K562 (cell line): ENCODE measurements around the gene TMEM121. TPM values are rescaled to one million over a fixed set of nuclear protein-coding genes. Genes with fewer than 3 reads are reported as not detected.

ENCODE experiments used
- FUS ChIP-seq: fragments of 200-400 bp; formaldehyde crosslinking; optimal IDR thresholded peaks from 2 replicates; pipeline ENCODE3; 2017; ENCODE audit warnings: low read depth, low read length
- HEY1 ChIP-seq: fragments of 250-450 bp; sonication (Bioruptor Pico); IDR thresholded peaks from 2 replicates; pipeline ENCODE4 v1.5.0; 2020; ENCODE audit warnings: mild to moderate bottlenecking, moderate library complexity, borderline replicate concordance
- NFIC ChIP-seq: fragments of 450-650 bp; IDR thresholded peaks from 2 replicates; pipeline ENCODE4 v1.6.1; 2017; ENCODE audit warnings: mild to moderate bottlenecking, inconsistent platforms
- NFRKB ChIP-seq: fragments of 450-650 bp; IDR thresholded peaks from 2 replicates; pipeline ENCODE4 v1.6.1; 2016; ENCODE audit warnings: low read depth
- RAD21 ChIP-seq, 2 experiments: fragments of 250-450 bp in 1 of 2; fragments of 450-650 bp in 1 of 2; sonication (Bioruptor Pico) in 1 of 2; formaldehyde crosslinking in 1 of 2; IDR thresholded peaks in 1 of 2; conservative IDR thresholded peaks in 1 of 2; 2 replicates each; pipeline versions ENCODE4 v1.4.0 to v1.8.0; 2020 to 2022; ENCODE audit warnings: mild to moderate bottlenecking in 2 of 2, moderate library complexity in 1 of 2
- YY1 ChIP-seq, 3 experiments: IDR thresholded peaks; 2 replicates each; pipeline ENCODE4 v1.6.1; 2011; ENCODE audit warnings: low read length in 2 of 3, mild to moderate bottlenecking in 2 of 3, moderate library complexity in 2 of 3, borderline replicate concordance in 1 of 3, control low read depth in 1 of 3, low read depth in 1 of 3; ENCODE audit not compliant: insufficient read depth in 3 of 3, insufficient replicate concordance in 2 of 3, control insufficient read depth in 1 of 3, insufficient read length in 1 of 3; ENCODE audit errors: extremely low read depth in 1 of 3
- ZMIZ1 ChIP-seq, 2 experiments: fragments of 150-350 bp in 1 of 2; IDR thresholded peaks; 2 replicates each; pipeline ENCODE4 v1.6.1; 2012 to 2016; ENCODE audit warnings: low read depth in 2 of 2, low read length in 2 of 2, mild to moderate bottlenecking in 1 of 2, moderate library complexity in 1 of 2
- ZNF609 ChIP-seq: sonication (generic); formaldehyde crosslinking; IDR thresholded peaks from 2 replicates; pipeline ENCODE4 v1.8.1; 2023; ENCODE audit warnings: missing genetic modification reagents, mild to moderate bottlenecking, borderline replicate concordance
- polyA plus RNA-seq, 8 experiments: library from polyadenylated mRNA; depleted of rRNA in 4 of 8; stranded (reverse) in 5 of 8; unstranded in 3 of 8; fragments of >200 nt; fragmentation: Nextera tagmentation in 2 of 8; fragmentation: Illumina TruSeq in 1 of 8; extraction: Ambion mirVana in 2 of 8; extraction: Trizol in 1 of 8; gene quantifications; 2 replicates each; pipeline versions ENCODE4 v1.2.1 to v1.2.3, GENCODE V29; 2011 to 2014; ENCODE audit warnings: inconsistent platforms in 1 of 8, missing spikeins in 1 of 8
- total RNA-seq, 7 experiments: library from RNA; depleted of rRNA in 6 of 7; stranded (reverse); fragments of >200 nt in 6 of 7; fragmentation: Illumina TruSeq in 2 of 7; extraction: Trizol in 2 of 7; gene quantifications; 2 replicates each; pipeline versions ENCODE4 v1.2.1 to v1.2.3, GENCODE V29; 2011 to 2021; ENCODE audit warnings: low replicate concordance in 1 of 7
- TF ChIP-seq, protein P1 (sequence below): fragments of 450-650 bp; IDR thresholded peaks from 2 replicates; pipeline ENCODE4 v1.6.1; 2016; ENCODE audit warnings: borderline replicate concordance
- TF ChIP-seq, protein P2 (sequence below), 3 experiments: fragments of 200-800 bp in 1 of 3; fragments of 250-450 bp in 1 of 3; fragments of 450-650 bp in 1 of 3; sonication (Bioruptor Pico) in 1 of 3; sonication (Bioruptor generic) in 1 of 3; formaldehyde crosslinking in 1 of 3; IDR thresholded peaks; 2 replicates each; pipeline versions ENCODE4 v1.6.1 to v1.8.0; 2016 to 2022; ENCODE audit warnings: mild to moderate bottlenecking in 2 of 3, missing genetic modification characterization in 2 of 3, missing compliant biosample characterization in 1 of 3, moderate library complexity in 1 of 3

The TMEM121 gene
- total and polyA plus RNA-seq, 9 of the 15 experiments (the other 6 are each of a cell fraction or from before 2014, with no cell fraction given), result 0.31 to 0.36 TPM; not detected in 7

- no peak for TF ChIP-seq RAD21 (CRISPR knock-in tag; conservative IDR thresholded peaks at IDR 0.05 in 1 of 2, IDR thresholded peaks at IDR 0.05 in 1 of 2)
- TF ChIP-seq, protein P1, sequence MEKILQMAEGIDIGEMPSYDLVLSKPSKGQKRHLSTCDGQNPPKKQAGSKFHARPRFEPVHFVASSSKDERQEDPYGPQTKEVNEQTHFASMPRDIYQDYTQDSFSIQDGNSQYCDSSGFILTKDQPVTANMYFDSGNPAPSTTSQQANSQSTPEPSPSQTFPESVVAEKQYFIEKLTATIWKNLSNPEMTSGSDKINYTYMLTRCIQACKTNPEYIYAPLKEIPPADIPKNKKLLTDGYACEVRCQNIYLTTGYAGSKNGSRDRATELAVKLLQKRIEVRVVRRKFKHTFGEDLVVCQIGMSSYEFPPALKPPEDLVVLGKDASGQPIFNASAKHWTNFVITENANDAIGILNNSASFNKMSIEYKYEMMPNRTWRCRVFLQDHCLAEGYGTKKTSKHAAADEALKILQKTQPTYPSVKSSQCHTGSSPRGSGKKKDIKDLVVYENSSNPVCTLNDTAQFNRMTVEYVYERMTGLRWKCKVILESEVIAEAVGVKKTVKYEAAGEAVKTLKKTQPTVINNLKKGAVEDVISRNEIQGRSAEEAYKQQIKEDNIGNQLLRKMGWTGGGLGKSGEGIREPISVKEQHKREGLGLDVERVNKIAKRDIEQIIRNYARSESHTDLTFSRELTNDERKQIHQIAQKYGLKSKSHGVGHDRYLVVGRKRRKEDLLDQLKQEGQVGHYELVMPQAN, result no peak
- TF ChIP-seq, protein P2, sequence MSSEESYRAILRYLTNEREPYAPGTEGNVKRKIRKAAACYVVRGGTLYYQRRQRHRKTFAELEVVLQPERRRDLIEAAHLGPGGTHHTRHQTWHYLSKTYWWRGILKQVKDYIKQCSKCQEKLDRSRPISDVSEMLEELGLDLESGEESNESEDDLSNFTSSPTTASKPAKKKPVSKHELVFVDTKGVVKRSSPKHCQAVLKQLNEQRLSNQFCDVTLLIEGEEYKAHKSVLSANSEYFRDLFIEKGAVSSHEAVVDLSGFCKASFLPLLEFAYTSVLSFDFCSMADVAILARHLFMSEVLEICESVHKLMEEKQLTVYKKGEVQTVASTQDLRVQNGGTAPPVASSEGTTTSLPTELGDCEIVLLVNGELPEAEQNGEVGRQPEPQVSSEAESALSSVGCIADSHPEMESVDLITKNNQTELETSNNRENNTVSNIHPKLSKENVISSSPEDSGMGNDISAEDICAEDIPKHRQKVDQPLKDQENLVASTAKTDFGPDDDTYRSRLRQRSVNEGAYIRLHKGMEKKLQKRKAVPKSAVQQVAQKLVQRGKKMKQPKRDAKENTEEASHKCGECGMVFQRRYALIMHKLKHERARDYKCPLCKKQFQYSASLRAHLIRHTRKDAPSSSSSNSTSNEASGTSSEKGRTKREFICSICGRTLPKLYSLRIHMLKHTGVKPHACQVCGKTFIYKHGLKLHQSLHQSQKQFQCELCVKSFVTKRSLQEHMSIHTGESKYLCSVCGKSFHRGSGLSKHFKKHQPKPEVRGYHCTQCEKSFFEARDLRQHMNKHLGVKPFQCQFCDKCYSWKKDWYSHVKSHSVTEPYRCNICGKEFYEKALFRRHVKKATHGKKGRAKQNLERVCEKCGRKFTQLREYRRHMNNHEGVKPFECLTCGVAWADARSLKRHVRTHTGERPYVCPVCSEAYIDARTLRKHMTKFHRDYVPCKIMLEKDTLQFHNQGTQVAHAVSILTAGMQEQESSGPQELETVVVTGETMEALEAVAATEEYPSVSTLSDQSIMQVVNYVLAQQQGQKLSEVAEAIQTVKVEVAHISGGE (CRISPR knock-in tag; IDR thresholded peaks at IDR 0.05), result peak in 1 of 3 experiments; percentile 30; a peak in 1 of 6 replicates
- no peak for TF ChIP-seq FUS
- no peak for TF ChIP-seq NFRKB
- TF ChIP-seq ZMIZ1 (IDR thresholded peaks at IDR 0.05; ENCODE audit: low read depth in 2 of 2, low read length in 2 of 2), result no peak
- TF ChIP-seq NFIC, result peak; percentile 96
- TF ChIP-seq ZNF609 (CRISPR knock-in tag), result no peak
- TF ChIP-seq YY1 (IDR thresholded peaks at IDR 0.05; ENCODE audit: borderline replicate concordance in 1 of 3, control insufficient read depth in 1 of 3, extremely low read depth in 1 of 3, insufficient read depth in 3 of 3, insufficient read length in 1 of 3, insufficient replicate concordance in 2 of 3, low read depth in 1 of 3, low read length in 2 of 3), result peak in 1 of 3 experiments; percentile 41
- no peak for TF ChIP-seq HEY1 (CRISPR knock-in tag)
Measured at GRCh38 chr14:105481886-105482457, 44.4 kb upstream of the TMEM121 start (continued).
